Gastroesophageal sphincter (tissue), 4 donors: Measurements from ENCODE around the gene FOXO3. TPM values are rescaled to one million over a fixed set of nuclear protein-coding genes. Genes with fewer than 3 reads are reported as not detected.
A peak's percentile ranks its signal among the peaks of the same experiment; 100 is the strongest.

ENCODE experiments used
- ATAC-seq: fragments of 150-250 bp; one replicate; pipeline ENCODE4 v1.9.1; 2016; ENCODE audit warnings: mild to moderate bottlenecking, moderate library complexity
- H3K27ac ChIP-seq, 4 donors: fragments of 200-600 bp; sonication (generic) in 3 of 4; 1 replicate in 3 of 4; 2 replicates in 1 of 4; pipeline ENCODE4 v1.5.1; 2016 to 2019
- H3K27me3 ChIP-seq: fragments of 200-600 bp; sonication (generic); one replicate; pipeline ENCODE4 v1.5.1; 2019
- H3K36me3 ChIP-seq, 2 donors: fragments of 200-600 bp; sonication (generic); one replicate each; pipeline ENCODE4 v1.5.1; 2019; ENCODE audit warnings: control low read depth in 1 of 2
- H3K4me1 ChIP-seq, 3 donors: fragments of 200-600 bp; sonication (generic); 1 replicate in 2 of 3; 2 replicates in 1 of 3; pipeline ENCODE4 v1.5.1; 2016 to 2019; ENCODE audit warnings: control low read depth in 2 of 3
- H3K4me3 ChIP-seq, 2 donors: fragments of 200-600 bp; sonication (generic); one replicate each; pipeline ENCODE4 v1.5.1; 2019; ENCODE audit warnings: mild to moderate bottlenecking in 1 of 2, moderate library complexity in 1 of 2
- H3K9me3 ChIP-seq, 3 donors: fragments of 200-600 bp; sonication (generic); one replicate each; pipeline ENCODE4 v1.5.1; 2017 to 2019; ENCODE audit warnings: control low read depth in 2 of 3
- CTCF ChIP-seq, 4 experiments: fragments of 200-600 bp in 2 of 4; fragments of 450-650 bp in 2 of 4; sonication (generic) in 1 of 4; IDR thresholded peaks; one replicate each; pipeline ENCODE4 v1.5.1; 2017 to 2019; ENCODE audit warnings: antibody characterized with exemption in 4 of 4, mild to moderate bottlenecking in 2 of 4, moderate library complexity in 2 of 4
- EP300 ChIP-seq: sonication (generic); formaldehyde crosslinking; IDR thresholded peaks from one replicate; pipeline ENCODE4 v1.6.1; 2017; ENCODE audit warnings: antibody characterized with exemption, mild to moderate bottlenecking
- POLR2A ChIP-seq, 2 donors: fragments of 450-650 bp; IDR thresholded peaks; one replicate each; pipeline ENCODE4 v1.6.1; 2017; ENCODE audit warnings: antibody characterized with exemption in 2 of 2, mild to moderate bottlenecking in 2 of 2, moderate library complexity in 1 of 2
- POLR2AphosphoS5 ChIP-seq: sonication (generic); formaldehyde crosslinking; IDR thresholded peaks from one replicate; pipeline ENCODE4 v1.6.1; 2017; ENCODE audit warnings: antibody characterized with exemption
- WGBS, 2 donors: methylation state at CpG; one replicate each; pipeline ENCODE4 v1.1.5; 2018; ENCODE audit warnings: low coverage in 1 of 2; 5-methylcytosine and 5-hydroxymethylcytosine counted together
- total RNA-seq, 4 donors: library from RNA; depleted of rRNA; stranded (reverse); fragments of >200 nt; gene quantifications; one replicate each; pipeline ENCODE4 v1.1.0, GENCODE V29; 2016

FOXO3 gene
- total RNA-seq, 4 donors from 2014 or later: 93.7 to 122 (median 114) TPM

- H3K9me3 ChIP-seq: no peaks in the 10 kb centered on the region
- H3K4me1 ChIP-seq: peaks cover 24 to 100% (median 35%) of the 10 kb centered on the region in 3 donors
- H3K27me3 ChIP-seq: no peaks in the 10 kb centered on the region
- peak overlapping the region in 1 of 4 donors; percentile 67 for H3K27ac ChIP-seq
- ATAC-seq: no peak
- no peak for TF ChIP-seq EP300
- TF ChIP-seq POLR2AphosphoS5: peak; percentile 41
- 59 to 67% methylated on average over 3 to 6 of the region's 6 CpGs for WGBS, 2 donors
- no peaks in the 10 kb centered on the region for H3K36me3 ChIP-seq
- no peak overlapping the region for H3K4me3 ChIP-seq
Observed at GRCh38 chr6:108621117-108621516, 60.4 kb downstream of the FOXO3 start.

GRCh38 chr6:108622641-108623298 lies 62.1 kb downstream of the FOXO3 start:
- 39 to 43% methylated on average over 4 to 7 of the region's 11 CpGs for WGBS, 2 donors
- no peak overlapping the region for H3K4me3 ChIP-seq
- TF ChIP-seq EP300 (no peak), POLR2AphosphoS5 (no peak), CTCF (IDR thresholded peaks at IDR 0.05) (no peak), POLR2A (IDR thresholded peaks at IDR 0.05) (no peak)
- H3K36me3 ChIP-seq: no peaks in the 10 kb centered on the region
- no peaks in the 10 kb centered on the region for H3K9me3 ChIP-seq
- peak; percentile 90 for ATAC-seq
- H3K27ac ChIP-seq: peak overlapping the region in 2 of 4 donors; percentile 16 to 67
- H3K4me1 ChIP-seq: peaks cover 23 to 100% (median 34%) of the 10 kb centered on the region in 3 donors
- no peaks in the 10 kb centered on the region for H3K27me3 ChIP-seq

GRCh38 chr6:108623995-108624394 lies 63.3 kb downstream of the FOXO3 start:
- Histone ChIP-seq H3K27ac (no peak overlapping the region), H3K27me3 (no peaks in the 10 kb centered on the region), H3K36me3 (no peaks in the 10 kb centered on the region), H3K4me1 (peaks cover 28 to 100% (median 44%) of the 10 kb centered on the region in 3 donors), H3K4me3 (no peak overlapping the region), H3K9me3 (no peaks in the 10 kb centered on the region)
- ATAC-seq: no peak
- no peak for TF ChIP-seq EP300
- no peak for TF ChIP-seq CTCF (IDR thresholded peaks at IDR 0.05)
- no peak for TF ChIP-seq POLR2AphosphoS5
- no peak for TF ChIP-seq POLR2A (IDR thresholded peaks at IDR 0.05)
- 92 to 100% methylated on average over 1 of the region's 1 CpG for WGBS, 2 donors

- no peaks in the 10 kb centered on the region for H3K27me3 ChIP-seq
- TF ChIP-seq POLR2AphosphoS5: no peak
- no peak for TF ChIP-seq CTCF (IDR thresholded peaks at IDR 0.05)
- TF ChIP-seq POLR2A (IDR thresholded peaks at IDR 0.05): no peak
- no peak for TF ChIP-seq EP300
- ATAC-seq: no peak
- no peaks in the 10 kb centered on the region for H3K36me3 ChIP-seq
- no peak overlapping the region for H3K4me3 ChIP-seq
- no peaks in the 10 kb centered on the region for H3K9me3 ChIP-seq
- peaks cover 27 to 100% (median 41%) of the 10 kb centered on the region in 3 donors for H3K4me1 ChIP-seq
- H3K27ac ChIP-seq: no peak overlapping the region
Observed at GRCh38 chr6:108625581-108625980, 64.9 kb downstream of the FOXO3 start.

GRCh38 chr6:108626777-108627176 lies 66.1 kb downstream of the FOXO3 start:
- Histone ChIP-seq H3K27ac (no peak overlapping the region), H3K4me3 (no peak overlapping the region), H3K36me3 (no peaks in the 10 kb centered on the region), H3K27me3 (no peaks in the 10 kb centered on the region), H3K4me1 (peaks cover 27 to 100% (median 35%) of the 10 kb centered on the region in 3 donors), H3K9me3 (no peaks in the 10 kb centered on the region)
- WGBS, 2 donors: 90 to 100% methylated on average over 1 to 2 of the region's 2 CpGs
- no peak for ATAC-seq
- TF ChIP-seq CTCF (IDR thresholded peaks at IDR 0.05): no peak
- no peak for TF ChIP-seq POLR2A (IDR thresholded peaks at IDR 0.05)
- TF ChIP-seq POLR2AphosphoS5: no peak
- no peak for TF ChIP-seq EP300
